Mesenchymal stem cell (in vitro differentiated cells and primary cell): ENCODE data around the gene TNFRSF4.
A peak's percentile ranks its signal among the peaks of the same experiment; 100 is the strongest.

Experiments used
- DNase-seq: peaks from one replicate; pipeline ENCODE4 v3.0.0-alpha.2; 2013
- H2AFZ ChIP-seq: one replicate; pipeline ENCODE4 v1.6.1; 2013; ENCODE audit warnings: low read depth, mild to moderate bottlenecking, control low read depth, inconsistent platforms, low read length, moderate library complexity
- H2AK5ac ChIP-seq: 2 replicates; pipeline ENCODE4 v1.6.1; 2013; ENCODE audit warnings: low read length, moderate library complexity, mild to moderate bottlenecking, inconsistent platforms; ENCODE audit not compliant: severe bottlenecking
- H2BK120ac ChIP-seq: one replicate; pipeline ENCODE4 v1.6.1; 2013; ENCODE audit warnings: low read depth, mild to moderate bottlenecking, inconsistent platforms, low read length, moderate library complexity
- H2BK12ac ChIP-seq, 2 experiments: one replicate each; pipeline ENCODE4 v1.6.1; 2013; ENCODE audit warnings: inconsistent platforms in 2 of 2, low read length in 2 of 2, mild to moderate bottlenecking in 2 of 2, moderate library complexity in 2 of 2, control low read depth in 1 of 2
- H2BK15ac ChIP-seq: one replicate; pipeline ENCODE4 v1.6.1; 2013; ENCODE audit warnings: mild to moderate bottlenecking, low read depth, inconsistent platforms; ENCODE audit not compliant: poor library complexity, severe bottlenecking
- H2BK5ac ChIP-seq: 2 replicates; pipeline ENCODE4 v1.6.1; 2013; ENCODE audit warnings: low read depth, mild to moderate bottlenecking, low read length, control low read depth, inconsistent platforms; ENCODE audit not compliant: poor library complexity, severe bottlenecking
- H3K14ac ChIP-seq, 2 experiments: one replicate each; pipeline ENCODE4 v1.6.1; 2013; ENCODE audit warnings: inconsistent platforms in 2 of 2, low read length in 2 of 2, control low read depth in 1 of 2, mild to moderate bottlenecking in 1 of 2, moderate library complexity in 1 of 2
- H3K18ac ChIP-seq, 2 experiments: one replicate each; pipeline ENCODE4 v1.6.1; 2013; ENCODE audit warnings: inconsistent platforms in 2 of 2, low read length in 2 of 2, control low read depth in 1 of 2, low read depth in 1 of 2, mild to moderate bottlenecking in 1 of 2
- H3K23ac ChIP-seq, 2 experiments: one replicate each; pipeline ENCODE4 v1.6.1; 2013; ENCODE audit warnings: inconsistent platforms in 2 of 2, low read length in 2 of 2, mild to moderate bottlenecking in 2 of 2, moderate library complexity in 2 of 2, control low read depth in 1 of 2
- H3K27ac ChIP-seq: 2 replicates; pipeline ENCODE4 v1.5.1; 2013; ENCODE audit warnings: mild to moderate bottlenecking, moderate library complexity, low read length, control low read depth, inconsistent platforms; ENCODE audit not compliant: poor library complexity, severe bottlenecking
- H3K27me3 ChIP-seq, 2 experiments: 2 replicates each; pipeline versions ENCODE4 v1.6.1 to v1.7.0; 2013; ENCODE audit warnings: low read length in 2 of 2, mild to moderate bottlenecking in 2 of 2, moderate library complexity in 2 of 2, control low read depth in 1 of 2, inconsistent platforms in 1 of 2; ENCODE audit not compliant: control insufficient read depth in 1 of 2, insufficient read depth in 1 of 2
- H3K36me3 ChIP-seq, 2 experiments: 2 replicates each; pipeline versions ENCODE4 v1.6.1 to v1.7.0; 2013; ENCODE audit warnings: low read length in 2 of 2, control low read depth in 1 of 2, inconsistent platforms in 1 of 2, low read depth in 1 of 2, mild to moderate bottlenecking in 1 of 2; ENCODE audit not compliant: insufficient read depth in 2 of 2, control insufficient read depth in 1 of 2
- H3K4ac ChIP-seq, 2 experiments: one replicate each; pipeline ENCODE4 v1.6.1; 2013; ENCODE audit warnings: inconsistent platforms in 2 of 2, low read length in 2 of 2, mild to moderate bottlenecking in 2 of 2, moderate library complexity in 2 of 2, control low read depth in 1 of 2, low read depth in 1 of 2
- H3K4me1 ChIP-seq: 2 replicates; pipeline ENCODE4 v1.6.1; 2013; ENCODE audit warnings: low read depth, low read length, control low read depth; ENCODE audit not compliant: control insufficient read depth, insufficient read depth
- H3K4me2 ChIP-seq: 2 replicates; pipeline ENCODE4 v1.6.1; 2013; ENCODE audit warnings: low read length, mild to moderate bottlenecking, inconsistent platforms; ENCODE audit not compliant: poor library complexity, severe bottlenecking
- H3K4me3 ChIP-seq, 2 experiments: 2 replicates each; pipeline versions ENCODE4 v1.5.1 to v1.7.0; 2013; ENCODE audit warnings: low read length in 2 of 2, mild to moderate bottlenecking in 2 of 2, control low read depth in 1 of 2, low read depth in 1 of 2; ENCODE audit not compliant: insufficient read depth in 1 of 2
- H3K79me1 ChIP-seq: replicated peaks from 2 replicates; pipeline ENCODE4 v1.6.1; 2013; ENCODE audit warnings: mild to moderate bottlenecking, control low read depth, low read length, inconsistent platforms; ENCODE audit not compliant: poor library complexity, severe bottlenecking
- H3K9ac ChIP-seq: 2 replicates; pipeline ENCODE4 v1.7.0; 2013; ENCODE audit warnings: mild to moderate bottlenecking, low read length, moderate library complexity
- H3K9me3 ChIP-seq: 2 replicates; pipeline ENCODE4 v1.7.0; 2013; ENCODE audit warnings: mild to moderate bottlenecking, low read length; ENCODE audit not compliant: control insufficient read depth
- H4K8ac ChIP-seq: one replicate; pipeline ENCODE4 v1.6.1; 2013; ENCODE audit warnings: inconsistent platforms, mild to moderate bottlenecking, low read length, moderate library complexity
- H4K91ac ChIP-seq: one replicate; pipeline ENCODE4 v1.6.1; 2013; ENCODE audit warnings: mild to moderate bottlenecking, low read length, inconsistent platforms
- WGBS: methylation state at CpG from one replicate; pipeline ENCODE4 v1.1.7; 2013; ENCODE audit warnings: mixed read lengths; 5-methylcytosine and 5-hydroxymethylcytosine counted together

The TNFRSF4 gene

GRCh38 chr1:1179983-1180861 lies 33.7 kb downstream of the TNFRSF4 start:
- Histone ChIP-seq H2BK5ac (no peak overlapping the region), H3K79me1 (no peaks in the 10 kb centered on the region), H3K4me1 (peaks cover 51% of the 10 kb centered on the region), H3K14ac (no peak overlapping the region), H3K4me3 (no peak overlapping the region), H3K9ac (no peak overlapping the region), H3K23ac (no peak overlapping the region), H4K8ac (no peak overlapping the region), H2BK120ac (no peak overlapping the region), H3K36me3 (peaks cover 0 to 7% of the 10 kb centered on the region in 2 experiments), H2BK15ac (peak overlapping the region; percentile 15), H2AFZ (no peak overlapping the region), H3K18ac (no peak overlapping the region), H3K27ac (no peak overlapping the region), H3K4ac (no peak overlapping the region), H4K91ac (no peak overlapping the region), H3K4me2 (no peak overlapping the region), H2BK12ac (no peak overlapping the region), H3K9me3 (no peaks in the 10 kb centered on the region), H3K27me3 (peaks cover 21 to 76% of the 10 kb centered on the region in 2 experiments), H2AK5ac (no peak overlapping the region)
- no peak for DNase-seq
- 83% methylated on average over 44 of the region's 51 CpGs for WGBS

DNA sequence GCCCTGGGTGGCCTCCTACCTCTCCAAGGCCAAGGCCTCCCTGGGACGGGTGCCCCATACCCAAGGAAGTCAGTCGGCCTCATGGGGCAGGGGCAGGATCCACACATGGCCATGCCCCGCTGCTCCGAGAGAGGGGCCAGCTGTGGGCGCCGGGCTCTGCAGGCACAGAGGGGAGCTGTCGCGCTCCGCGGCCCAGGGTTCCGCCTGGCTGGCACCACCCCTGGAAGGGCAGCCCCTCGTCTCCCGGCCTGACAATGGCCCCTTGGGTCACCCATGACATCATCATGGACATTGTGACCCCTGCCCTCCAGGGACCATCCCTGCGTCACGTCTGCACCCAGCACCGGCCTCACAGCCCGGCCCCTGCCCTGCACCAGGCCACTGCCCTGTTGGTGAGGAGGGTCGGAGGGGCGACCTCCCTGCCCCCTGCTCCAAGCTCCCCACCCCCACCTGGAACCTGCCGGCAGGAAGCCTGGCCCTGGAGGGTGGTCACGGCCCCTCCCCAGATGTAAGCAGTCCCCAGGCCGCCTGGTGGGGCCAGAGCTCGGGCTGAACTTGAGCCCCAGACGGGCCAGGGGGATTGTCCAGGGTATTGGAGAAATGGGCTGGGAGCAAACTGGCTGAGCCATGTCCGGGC lies 34.5 kb downstream of the TNFRSF4 start:
- H2BK12ac ChIP-seq: no peak overlapping the region
- H2BK15ac ChIP-seq: no peak overlapping the region
- H3K9ac ChIP-seq: no peak overlapping the region
- WGBS: 85% methylated on average over 21 of the region's 25 CpGs
- peaks cover 22 to 74% of the 10 kb centered on the region in 2 experiments for H3K27me3 ChIP-seq
- H2BK120ac ChIP-seq: no peak overlapping the region
- no peak overlapping the region for H4K91ac ChIP-seq
- H3K23ac ChIP-seq: no peak overlapping the region
- no peak overlapping the region for H3K4ac ChIP-seq
- H3K27ac ChIP-seq: no peak overlapping the region
- no peak overlapping the region for H2AK5ac ChIP-seq
- H3K36me3 ChIP-seq: peaks cover 0 to 7% of the 10 kb centered on the region in 2 experiments
- H3K14ac ChIP-seq: no peak overlapping the region
- no peak overlapping the region for H2AFZ ChIP-seq
- DNase-seq: no peak
- no peak overlapping the region for H3K4me2 ChIP-seq
- no peak overlapping the region for H3K4me3 ChIP-seq
- H3K18ac ChIP-seq: no peak overlapping the region
- H4K8ac ChIP-seq: no peak overlapping the region
- peaks cover 47% of the 10 kb centered on the region for H3K4me1 ChIP-seq
- H3K9me3 ChIP-seq: no peaks in the 10 kb centered on the region
- H2BK5ac ChIP-seq: no peak overlapping the region
- H3K79me1 ChIP-seq: no peaks in the 10 kb centered on the region

GRCh38 chr1:1178794-1179331 lies 35.1 kb downstream of the TNFRSF4 start:
- Histone ChIP-seq H2AFZ (no peak overlapping the region), H3K18ac (no peak overlapping the region), H3K27ac (no peak overlapping the region), H2AK5ac (peak overlapping the region; percentile 32), H2BK15ac (no peak overlapping the region), H3K4me1 (peaks cover 48% of the 10 kb centered on the region), H2BK12ac (no peak overlapping the region), H4K8ac (no peak overlapping the region), H3K36me3 (peaks cover 0 to 7% of the 10 kb centered on the region in 2 experiments), H3K9me3 (no peaks in the 10 kb centered on the region), H3K27me3 (peaks cover 28 to 77% of the 10 kb centered on the region in 2 experiments), H4K91ac (no peak overlapping the region), H3K9ac (no peak overlapping the region), H2BK120ac (no peak overlapping the region), H3K4me2 (no peak overlapping the region), H3K4me3 (no peak overlapping the region), H3K4ac (no peak overlapping the region), H2BK5ac (peak overlapping the region; percentile 12), H3K14ac (no peak overlapping the region), H3K23ac (no peak overlapping the region), H3K79me1 (no peaks in the 10 kb centered on the region)
- DNase-seq: no peak
- whole genome bisulfite sequencing: 95% methylated on average over 30 of the region's 32 CpGs
